Eye (tissue), 1 donor: ENCODE data around the gene PKIG.

ENCODE experiments used
- DNase-seq: peaks from one replicate; pipeline ENCODE4 v3.0.0-alpha.2; 2015

The PKIG gene

GRCh38 chr20:44621325-44621724 is 38.9 kb downstream of the PKIG start:
- no peak for DNase-seq

- no peak for DNase-seq
These were observed 39.6 kb downstream of the PKIG start for GRCh38 chr20:44621939-44622338.

GRCh38 chr20:44622501-44623270 is 40.3 kb downstream of the PKIG start:
- no peak for DNase-seq

GRCh38 chr20:44624152-44624551 is 41.8 kb downstream of the PKIG start:
- no peak for DNase-seq

- DNase-seq = no peak
These were observed 42.4 kb downstream of the PKIG start for GRCh38 chr20:44624743-44625271.

GRCh38 chr20:44625361-44625760 is 43.0 kb downstream of the PKIG start:
- DNase-seq = no peak

GRCh38 chr20:44626278-44626677 is 43.9 kb downstream of the PKIG start:
- DNase-seq = no peak

DNA sequence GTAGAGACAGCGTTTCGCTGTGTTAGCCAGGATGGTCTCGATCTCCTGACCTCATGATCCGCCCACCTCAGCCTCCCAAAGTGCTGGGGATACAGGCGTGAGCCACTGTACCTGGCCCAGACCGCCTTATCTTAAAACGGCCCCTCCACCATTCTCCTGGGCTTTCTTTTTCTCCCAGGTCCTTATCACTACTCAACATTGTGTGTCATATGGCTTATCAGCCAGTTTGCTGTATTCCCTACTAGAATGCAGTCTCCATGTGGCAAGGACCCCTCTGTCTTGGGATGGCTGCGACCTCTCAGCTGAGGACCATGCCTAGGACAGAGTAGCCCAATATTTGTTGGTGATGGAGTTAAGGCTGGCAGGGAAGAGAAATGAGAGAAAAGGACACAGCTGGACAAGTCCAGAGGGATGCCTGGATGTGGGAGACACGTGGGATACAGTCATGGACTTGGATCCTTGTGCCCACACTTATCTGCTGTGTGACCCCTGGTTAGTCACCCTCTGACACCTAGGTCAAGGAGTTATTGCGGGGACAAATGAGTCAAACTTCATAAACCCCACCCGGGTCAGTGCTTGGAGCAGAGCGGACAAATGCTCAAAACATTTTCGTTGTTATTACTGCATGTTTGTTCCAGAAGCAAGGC is 45.1 kb downstream of the PKIG start:
- DNase-seq = no peak

GRCh38 chr20:44629017-44629385 is 46.6 kb downstream of the PKIG start:
- DNase-seq = no peak

- DNase-seq = no peak
These were observed 47.2 kb downstream of the PKIG start for GRCh38 chr20:44629542-44629941.

DNA sequence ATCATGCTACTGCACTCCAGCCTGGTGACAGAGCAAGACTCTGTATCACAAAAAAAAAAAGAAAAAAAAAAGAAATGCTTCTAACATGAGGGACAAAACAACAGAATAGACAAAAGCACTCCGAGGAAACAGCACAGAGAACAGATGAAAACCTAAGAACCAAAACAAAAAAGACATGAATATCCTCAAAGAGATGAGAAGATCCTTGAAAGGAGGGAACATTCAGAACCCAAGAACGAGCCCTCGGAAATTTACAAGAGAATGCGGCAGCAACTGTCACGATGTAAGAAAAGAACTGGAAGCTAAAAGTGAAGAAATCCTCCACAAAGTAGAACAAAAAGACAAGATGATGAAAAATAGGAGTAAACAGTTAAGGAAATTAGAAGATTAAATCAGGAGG is 47.9 kb downstream of the PKIG start:
- no peak for DNase-seq

- no peak for DNase-seq
These were observed 49.8 kb downstream of the PKIG start for GRCh38 chr20:44632103-44632752.

DNA sequence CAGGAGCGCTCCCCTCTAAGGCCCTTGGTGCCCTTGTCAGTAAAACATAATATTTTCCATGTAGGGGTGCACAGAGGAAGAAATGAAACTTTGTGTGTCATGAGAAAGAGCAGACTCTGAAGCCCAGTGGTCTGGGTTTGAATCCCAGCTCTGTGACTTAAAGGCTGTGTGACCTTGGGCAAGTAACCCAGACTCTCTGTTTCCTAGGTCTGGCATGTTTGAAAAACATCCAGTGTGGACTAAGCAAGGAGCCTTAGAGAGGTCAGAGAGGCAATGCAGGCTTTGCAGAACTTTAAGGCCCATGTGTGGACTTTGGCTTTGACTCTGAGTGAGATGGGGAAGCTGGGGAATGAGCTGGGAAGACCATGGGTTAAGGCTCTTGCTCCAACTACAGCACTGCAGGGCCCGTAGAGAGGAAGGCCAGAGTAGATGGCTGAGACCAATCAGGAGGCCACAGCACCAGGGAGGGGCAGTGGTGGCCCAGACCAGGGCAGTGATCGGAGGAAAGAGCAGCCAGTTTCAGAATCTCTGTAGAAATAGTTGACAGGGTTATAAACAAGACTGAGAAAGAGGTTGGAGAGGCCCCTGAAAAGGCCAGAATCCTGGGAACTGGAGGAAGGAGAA is 50.9 kb downstream of the PKIG start:
- DNase-seq = no peak

GRCh38 chr20:44633872-44634600 is 51.7 kb downstream of the PKIG start:
- DNase-seq = no peak

- no peak for DNase-seq
These were observed 53.5 kb downstream of the PKIG start for GRCh38 chr20:44635877-44636276.

DNA sequence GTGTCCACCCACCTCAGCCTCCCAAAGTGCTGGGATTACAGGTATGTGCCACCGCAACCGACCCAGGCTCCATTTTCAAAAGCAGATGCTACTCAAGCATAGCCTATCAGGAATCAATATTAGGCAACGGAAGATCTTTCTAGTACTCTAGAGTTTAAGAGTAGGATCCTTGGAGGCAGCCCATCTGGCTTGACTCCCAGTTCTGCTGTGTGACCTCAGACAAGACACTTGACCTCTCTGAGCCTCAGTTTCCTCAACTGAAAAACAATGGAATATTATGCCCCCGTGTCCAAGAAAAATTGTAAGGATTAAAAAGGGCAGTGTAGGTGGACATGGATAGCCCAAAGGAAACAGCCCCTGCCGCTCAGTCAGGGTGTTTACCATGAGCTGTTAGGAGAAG is 54.7 kb downstream of the PKIG start:
- DNase-seq = no peak

GRCh38 chr20:44637522-44638372 is 55.4 kb downstream of the PKIG start:
- no peak for DNase-seq

GRCh38 chr20:44640522-44640921 is 58.1 kb downstream of the PKIG start:
- DNase-seq = no peak

DNA sequence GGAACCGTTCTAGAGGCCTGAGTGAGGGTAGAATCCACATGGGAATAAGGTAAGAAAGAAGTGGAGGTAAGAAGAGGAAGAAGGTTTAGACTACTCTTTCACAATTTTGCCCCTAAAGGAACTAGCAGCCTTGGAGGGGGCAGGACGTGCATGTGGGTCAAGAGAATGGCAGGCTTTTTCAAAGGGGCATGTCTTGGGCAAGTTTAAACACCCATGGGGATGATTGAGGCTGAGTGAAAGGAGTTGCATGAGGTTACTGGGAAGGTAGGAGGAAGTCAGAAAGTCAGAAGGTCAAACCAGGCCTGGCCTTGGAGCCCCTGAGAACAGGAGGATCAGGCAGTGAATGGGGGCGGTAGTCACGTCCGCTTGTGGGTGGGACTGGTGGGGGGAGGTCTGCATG is 58.9 kb downstream of the PKIG start:
- no peak for DNase-seq

GRCh38 chr20:44642203-44643153 is 60.1 kb downstream of the PKIG start:
- DNase-seq = peak; percentile 75

DNA sequence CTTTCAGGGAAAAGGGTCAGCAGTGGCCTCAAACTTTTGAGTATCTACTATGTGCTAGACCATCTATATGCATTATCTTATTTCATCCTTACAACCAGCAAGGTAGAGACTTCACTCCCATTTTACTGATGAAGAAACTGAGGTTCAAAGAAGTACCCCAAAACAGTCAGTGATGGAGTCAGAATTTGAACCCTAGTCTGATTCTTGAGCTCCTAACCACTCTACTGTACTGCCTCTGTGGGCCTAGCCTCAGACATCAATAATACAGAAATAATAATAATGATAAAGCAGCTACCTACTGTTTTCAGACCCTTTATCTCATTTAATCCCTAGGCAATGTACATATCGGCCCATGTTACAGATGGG is 60.8 kb downstream of the PKIG start:
- no peak for DNase-seq
